K562 (cell line): ENCODE results near the gene PCNX4. TPM values are rescaled to one million over a fixed set of nuclear protein-coding genes. Genes with fewer than 3 reads are reported as not detected.
A peak's percentile ranks its signal among the peaks of the same experiment; 100 is the strongest.

Source experiments
- ATAC-seq: fragments of 200-7000 bp; cut with Tn5 transposase; 3 replicates; pipeline ENCODE4 v1.9.1; 2020; ENCODE audit warnings: moderate library complexity
- BruUV-seq: library from RNA; stranded (reverse); fragments of 400-500 nt; replicated peaks from 2 replicates; lab custom pipeline; 2021; lab: Mats Ljungman, UMichigan
- CTCF ChIA-PET: fragments of 300-600 bp; formaldehyde crosslinking; extraction: SDS; loops from one replicate; lab custom pipeline; 2021; ENCODE audit warnings: low intra/inter-chr PET ratio; lab: Yijun Ruan, JAX
- POLR2A ChIA-PET: fragments of 300-600, 350-650 bp; sonication (Branson Sonifier 250); formaldehyde crosslinking; extraction: SDS; loops from one replicate; lab custom pipeline; 2021; ENCODE audit warnings: antibody characterized with exemption, inconsistent platforms; lab: Yijun Ruan, JAX
- DNase-seq, 4 experiments: peaks; one replicate each; pipeline versions ENCODE4 v3.0.0 to v3.0.0-alpha.2; 2011 to 2018; ENCODE audit warnings: low spot score in 3 of 4, mixed read lengths in 3 of 4; ENCODE audit errors: extremely low read depth in 1 of 4
- FAIRE-seq: peaks from 2 replicates; lab custom pipeline; 2011; peaks lifted over from hg19 to GRCh38; lab: Jason Lieb, UNC
- H2AFZ ChIP-seq: 2 replicates; pipeline ENCODE4 v1.6.0; 2011; ENCODE audit warnings: low read depth, low read length, control low read depth, inconsistent platforms
- H3K27ac ChIP-seq: fragments of 200-600 bp; 3 replicates; pipeline ENCODE4 v1.8.0; 2011; ENCODE audit warnings: low read depth, mild to moderate bottlenecking, control low read depth, inconsistent platforms, low read length, moderate library complexity, mixed read lengths; ENCODE audit errors: extremely low read depth
- H3K27me3 ChIP-seq, 2 experiments: fragments of 300-600 bp in 1 of 2; 2 replicates in 1 of 2; 3 replicates in 1 of 2; pipeline versions ENCODE4 v1.6.0 to v1.8.0; 2011; ENCODE audit warnings: inconsistent platforms in 2 of 2, low read length in 2 of 2, mild to moderate bottlenecking in 1 of 2, mixed read lengths in 1 of 2, moderate library complexity in 1 of 2; ENCODE audit not compliant: control insufficient read depth in 2 of 2, insufficient read depth in 2 of 2
- H3K36me3 ChIP-seq: fragments of 300-600 bp; 3 replicates; pipeline ENCODE4 v1.8.0; 2011; ENCODE audit warnings: mild to moderate bottlenecking, low read length, inconsistent platforms; ENCODE audit not compliant: control insufficient read depth, insufficient read depth
- H3K4me1 ChIP-seq, 2 experiments: fragments of 200-600 bp in 1 of 2; replicated peaks in 1 of 2; 2 replicates in 1 of 2; 3 replicates in 1 of 2; pipeline versions ENCODE4 v1.5.1 to v1.8.0; 2011; ENCODE audit warnings: inconsistent platforms in 2 of 2, low read length in 2 of 2, mild to moderate bottlenecking in 1 of 2, mixed read lengths in 1 of 2, moderate library complexity in 1 of 2; ENCODE audit not compliant: control insufficient read depth in 2 of 2, insufficient read depth in 2 of 2
- H3K4me2 ChIP-seq: 2 replicates; pipeline ENCODE4 v1.6.1; 2011; ENCODE audit warnings: low read length, control low read depth, inconsistent platforms, mixed read lengths; ENCODE audit not compliant: insufficient read depth
- H3K4me3 ChIP-seq: fragments of 200-600 bp; sonication (generic), shearing (Covaris generic); 2 replicates; pipeline ENCODE4 v1.5.1; 2016; ENCODE audit warnings: control low read depth, inconsistent platforms
- H3K79me2 ChIP-seq: fragments of 200-600 bp; 3 replicates; pipeline ENCODE4 v1.8.0; 2011; ENCODE audit warnings: low read length, inconsistent platforms; ENCODE audit not compliant: control insufficient read depth, insufficient read depth
- H3K9ac ChIP-seq, 2 experiments: 2 replicates each; pipeline versions ENCODE4 v1.6.0 to v1.6.1; 2011; ENCODE audit warnings: low read depth in 2 of 2, low read length in 2 of 2, control low read depth in 1 of 2, inconsistent platforms in 1 of 2, mild to moderate bottlenecking in 1 of 2, mixed read lengths in 1 of 2; ENCODE audit not compliant: insufficient read depth in 1 of 2
- H3K9me1 ChIP-seq: one replicate; pipeline ENCODE4 v1.6.0; 2011; ENCODE audit warnings: inconsistent platforms, mild to moderate bottlenecking, low read length, moderate library complexity; ENCODE audit not compliant: control insufficient read depth, insufficient read depth
- H3K9me3 ChIP-seq: replicated peaks from 2 replicates; pipeline ENCODE4 v1.5.1; 2011; ENCODE audit warnings: low read depth, low read length, inconsistent platforms; ENCODE audit not compliant: control insufficient read depth, insufficient read depth
- H4K20me1 ChIP-seq: replicated peaks from 2 replicates; pipeline ENCODE4 v1.6.1; 2011; ENCODE audit warnings: low read length, inconsistent platforms, mixed read lengths; ENCODE audit not compliant: control insufficient read depth, insufficient read depth
- CTCF ChIP-seq, 3 experiments: IDR thresholded peaks in 2 of 3; conservative IDR thresholded peaks in 1 of 3; 2 replicates each; pipeline ENCODE4 v1.5.1; 2011 to 2012; ENCODE audit warnings: low read length in 3 of 3, mild to moderate bottlenecking in 3 of 3, control low read depth in 2 of 3, improper control_type of control experiment in 1 of 3, inconsistent platforms in 1 of 3, low read depth in 1 of 3, mixed read lengths in 1 of 3, moderate library complexity in 1 of 3; ENCODE audit not compliant: insufficient read depth in 2 of 3
- DEAF1 ChIP-seq: fragments of 450-650 bp; formaldehyde crosslinking; IDR thresholded peaks from 2 replicates; pipeline ENCODE4 v1.4.0; 2020; ENCODE audit warnings: mild to moderate bottlenecking, moderate library complexity
- GMEB1 ChIP-seq: fragments of 250-450 bp; sonication (Bioruptor Pico); IDR thresholded peaks from 2 replicates; pipeline ENCODE4 v1.4.0; 2020; ENCODE audit warnings: mild to moderate bottlenecking
- RAD21 ChIP-seq, 2 experiments: fragments of 250-450 bp in 1 of 2; fragments of 450-650 bp in 1 of 2; sonication (Bioruptor Pico) in 1 of 2; formaldehyde crosslinking in 1 of 2; IDR thresholded peaks in 1 of 2; conservative IDR thresholded peaks in 1 of 2; 2 replicates each; pipeline versions ENCODE4 v1.4.0 to v1.8.0; 2020 to 2022; ENCODE audit warnings: mild to moderate bottlenecking in 2 of 2, moderate library complexity in 1 of 2
- SMC3 ChIP-seq: conservative IDR thresholded peaks from 2 replicates; pipeline ENCODE4 v1.6.1; 2011; ENCODE audit warnings: low read depth, low read length, improper control_type of control experiment; ENCODE audit not compliant: insufficient read depth
- in situ Hi-C: fragments of 300-500 bp; cut with MboI; formaldehyde crosslinking; loops from 4 replicates; pipeline ENCODE4 v1.15.0; 2018; ENCODE audit warnings: inconsistent platforms, mixed read lengths
- intact Hi-C: fragments of 100-400 bp; cut with micrococcal nuclease; formaldehyde crosslinking; loops from 2 replicates; pipeline ENCODE4 v1.14.2; 2022
- polyA plus RNA-seq, 8 experiments: library from polyadenylated mRNA; depleted of rRNA in 4 of 8; stranded (reverse) in 5 of 8; unstranded in 3 of 8; fragments of >200 nt; fragmentation: Nextera tagmentation in 2 of 8; fragmentation: Illumina TruSeq in 1 of 8; extraction: Ambion mirVana in 2 of 8; extraction: Trizol in 1 of 8; gene quantifications; 2 replicates each; pipeline versions ENCODE4 v1.2.1 to v1.2.3, GENCODE V29; 2011 to 2014; ENCODE audit warnings: inconsistent platforms in 1 of 8, missing spikeins in 1 of 8
- total RNA-seq, 7 experiments: library from RNA; depleted of rRNA in 6 of 7; stranded (reverse); fragments of >200 nt in 6 of 7; fragmentation: Illumina TruSeq in 2 of 7; extraction: Trizol in 2 of 7; gene quantifications; 2 replicates each; pipeline versions ENCODE4 v1.2.1 to v1.2.3, GENCODE V29; 2011 to 2021; ENCODE audit warnings: low replicate concordance in 1 of 7

PCNX4 gene
- total and polyA plus RNA-seq, 9 of the 15 experiments (the other 6 are each of a cell fraction or from before 2014, with no cell fraction given): 10.0 to 41.2 (median 22.4) TPM

GRCh38 chr14:60064491-60065072, 27.1 kb upstream of the PCNX4 start:
- no TSS peak for BruUV-seq
- TF ChIP-seq GMEB1 (CRISPR knock-in tag) (no peak), DEAF1 (CRISPR knock-in tag) (peak; percentile 22; the same call in 1 of the 2 replicates), CTCF (IDR thresholded peaks at IDR 0.05 in 2 of 3, conservative IDR thresholded peaks at IDR 0.05 in 1 of 3; ENCODE audit: insufficient read depth in 2 of 3, low read depth in 1 of 3, low read length in 3 of 3) (peak in 2 of 3 experiments; percentile 25 to 70; a peak in 3 of 6 replicates), SMC3 (peak; percentile 45; the same call in 1 of the 2 replicates), RAD21 (CRISPR knock-in tag; conservative IDR thresholded peaks at IDR 0.05 in 1 of 2, IDR thresholded peaks at IDR 0.05 in 1 of 2) (peak; percentile 75 to 85)

More at GRCh38 chr14:60064491-60065072, 27.1 kb upstream of the PCNX4 start:
- ATAC-seq (peak; percentile 63; the same call in 2 of the 3 replicates), FAIRE-seq (no peak), DNase-seq (peak in 2 of 4 experiments; percentile 9 to 26)
- H3K79me2 ChIP-seq: no peaks in the 10 kb centered on the region
- H3K4me1 ChIP-seq: no peaks in the 10 kb centered on the region
- no peak overlapping the region for H3K9ac ChIP-seq
- no peak overlapping the region for H3K27ac ChIP-seq
- H3K9me3 ChIP-seq: no peaks in the 10 kb centered on the region
- ChIA-PET POLR2A (no interaction called here), CTCF (interaction anchor here (0.6 to 3.0 kb wide), 4 partner anchors 9 to 497 kb away, joined by 3 to 21 read pairs (median 8); no protein-coding TSS in a partner anchor)
- intact Hi-C loops (loop anchor here (1.0 to 10.0 kb wide), 5 partner anchors 100 to 493 kb away; partner anchors contain the start of gene DHRS7), in situ Hi-C loops (loop anchor here (10.0 to 25.0 kb wide), 2 partner anchors 100 to 498 kb away; partner anchors contain the start of gene DHRS7)
- H3K9me1 ChIP-seq: no peaks in the 10 kb centered on the region
- no peaks in the 10 kb centered on the region for H3K36me3 ChIP-seq
- H2AFZ ChIP-seq: no peak overlapping the region
- no peak overlapping the region for H3K4me3 ChIP-seq
- H4K20me1 ChIP-seq: no peaks in the 10 kb centered on the region
- H3K4me2 ChIP-seq: no peak overlapping the region
- no peaks in the 10 kb centered on the region for H3K27me3 ChIP-seq
